Ovary (tissue), 9 donors: ENCODE data around the gene PGAP3. TPM values are rescaled to one million over a fixed set of nuclear protein-coding genes. Genes with fewer than 3 reads are reported as not detected.

ENCODE experiments used
- DNase-seq, 5 donors: peaks; one replicate each; pipeline ENCODE4 v3.0.0-alpha.2; 2019 to 2020
- H3K27ac ChIP-seq, 2 donors: fragments of 200-600 bp; one replicate each; pipeline versions ENCODE4 v1.5.1 to v1.8.0; 2019 to 2022
- H3K27me3 ChIP-seq: fragments of 200-600 bp; one replicate; pipeline ENCODE4 v1.8.0; 2022
- H3K36me3 ChIP-seq: fragments of 200-600 bp; sonication (generic); one replicate; pipeline ENCODE4 v1.5.1; 2019
- H3K4me1 ChIP-seq: one replicate; pipeline ENCODE4 v1.8.1; 2013; ENCODE audit warnings: mild to moderate bottlenecking, moderate library complexity; ENCODE audit not compliant: insufficient read depth
- H3K4me3 ChIP-seq: fragments of 200-600 bp; sonication (generic); one replicate; pipeline ENCODE4 v1.5.1; 2017
- H3K9me3 ChIP-seq, 2 donors: fragments of 200-600 bp in 1 of 2; sonication (generic) in 1 of 2; one replicate each; pipeline versions ENCODE4 v1.5.1 to v1.8.1; 2013 to 2019; ENCODE audit warnings: mild to moderate bottlenecking in 1 of 2, moderate library complexity in 1 of 2
- EP300 ChIP-seq: sonication (generic); formaldehyde crosslinking; IDR thresholded peaks from one replicate; pipeline ENCODE4 v1.6.1; 2017; ENCODE audit warnings: antibody characterized with exemption
- POLR2A ChIP-seq: fragments of 450-650 bp; IDR thresholded peaks from one replicate; pipeline ENCODE4 v1.6.1; 2017; ENCODE audit warnings: antibody characterized with exemption, mild to moderate bottlenecking, moderate library complexity
- WGBS, 3 donors: extraction: QIAGEN DNeasy Blood & Tissue Kit in 1 of 3; methylation state at CpG; one replicate each; pipeline versions ENCODE4 v1.1.5 to v1.1.7; 2013 to 2017; 5-methylcytosine and 5-hydroxymethylcytosine counted together
- intact Hi-C, 4 donors: fragments of 100-400 bp; cut with DNase I; formaldehyde crosslinking; loops; one replicate each; pipeline versions ENCODE4 v1.11.0 to v1.15.1; 2022 to 2023
- polyA plus RNA-seq, 2 donors: library from polyadenylated mRNA; stranded (reverse); fragments of 200-250 nt in 1 of 2; fragments of 350-450 nt in 1 of 2; fragmentation: Illumina TruSeq in 1 of 2; extraction: RNeasy Lipid Tissue Mini Kit (QIAGEN cat#74804) in 1 of 2; gene quantifications; one replicate each; pipeline ENCODE4 v1.2.3, GENCODE V29; 2013 to 2014
- total RNA-seq, 7 donors: library from RNA; depleted of rRNA in 2 of 7; stranded (reverse); fragments of >200 nt in 2 of 7; fragmentation: NEBNext Ultra II Directional in 3 of 7; extraction: Animal tissue kit (Norgen Biotek cat#: 25700) in 3 of 7; gene quantifications; one replicate each; pipeline versions ENCODE4 v1.1.0 to v1.2.4, GENCODE V29; 2016 to 2023
- TF ChIP-seq, protein P1 (sequence below), 3 donors: fragments of 450-650 bp in 2 of 3; fragments of 200-600 bp in 1 of 3; IDR thresholded peaks; one replicate each; pipeline versions ENCODE4 v1.5.1 to v1.8.0; 2016 to 2022; ENCODE audit warnings: antibody characterized with exemption in 3 of 3, mild to moderate bottlenecking in 1 of 3
- donor health status: DM: no; HTN: no; CAD: no; lungs with moderate emphysema.
- donor health status: DM: no; HTN: no; CAD: no.
- donor health status: Bipolar disorder and iron deficiency.
- donor health status: DM: yes; HTN: yes; CAD: no.
- donor health status: DM: no; HTN: no; CAD: no.
- donor health status: DM: yes; HTN: yes; CAD: no.

Gene PGAP3
- total and polyA plus RNA-seq, 9 donors, result 7.9 to 31.3 (median 19.6) TPM

GRCh38 chr17:39655105-39655504 lies 32.8 kb downstream of the PGAP3 start:
- intact Hi-C loops, result no loop called here
- Histone ChIP-seq H3K4me1 (peaks cover 11% of the 10 kb centered on the region), H3K9me3 (no peaks in the 10 kb centered on the region), H3K4me3 (no peak overlapping the region), H3K27me3 (no peaks in the 10 kb centered on the region), H3K36me3 (no peaks in the 10 kb centered on the region), H3K27ac (no peak overlapping the region)
- WGBS, 3 donors, result 86 to 92% (median 91%) methylated on average over 2 of the region's 2 CpGs
- no peak for DNase-seq
- TF ChIP-seq POLR2A (no peak), EP300 (no peak)
- TF ChIP-seq, protein P1, sequence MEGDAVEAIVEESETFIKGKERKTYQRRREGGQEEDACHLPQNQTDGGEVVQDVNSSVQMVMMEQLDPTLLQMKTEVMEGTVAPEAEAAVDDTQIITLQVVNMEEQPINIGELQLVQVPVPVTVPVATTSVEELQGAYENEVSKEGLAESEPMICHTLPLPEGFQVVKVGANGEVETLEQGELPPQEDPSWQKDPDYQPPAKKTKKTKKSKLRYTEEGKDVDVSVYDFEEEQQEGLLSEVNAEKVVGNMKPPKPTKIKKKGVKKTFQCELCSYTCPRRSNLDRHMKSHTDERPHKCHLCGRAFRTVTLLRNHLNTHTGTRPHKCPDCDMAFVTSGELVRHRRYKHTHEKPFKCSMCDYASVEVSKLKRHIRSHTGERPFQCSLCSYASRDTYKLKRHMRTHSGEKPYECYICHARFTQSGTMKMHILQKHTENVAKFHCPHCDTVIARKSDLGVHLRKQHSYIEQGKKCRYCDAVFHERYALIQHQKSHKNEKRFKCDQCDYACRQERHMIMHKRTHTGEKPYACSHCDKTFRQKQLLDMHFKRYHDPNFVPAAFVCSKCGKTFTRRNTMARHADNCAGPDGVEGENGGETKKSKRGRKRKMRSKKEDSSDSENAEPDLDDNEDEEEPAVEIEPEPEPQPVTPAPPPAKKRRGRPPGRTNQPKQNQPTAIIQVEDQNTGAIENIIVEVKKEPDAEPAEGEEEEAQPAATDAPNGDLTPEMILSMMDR (IDR thresholded peaks at IDR 0.05), result no peak

DNA sequence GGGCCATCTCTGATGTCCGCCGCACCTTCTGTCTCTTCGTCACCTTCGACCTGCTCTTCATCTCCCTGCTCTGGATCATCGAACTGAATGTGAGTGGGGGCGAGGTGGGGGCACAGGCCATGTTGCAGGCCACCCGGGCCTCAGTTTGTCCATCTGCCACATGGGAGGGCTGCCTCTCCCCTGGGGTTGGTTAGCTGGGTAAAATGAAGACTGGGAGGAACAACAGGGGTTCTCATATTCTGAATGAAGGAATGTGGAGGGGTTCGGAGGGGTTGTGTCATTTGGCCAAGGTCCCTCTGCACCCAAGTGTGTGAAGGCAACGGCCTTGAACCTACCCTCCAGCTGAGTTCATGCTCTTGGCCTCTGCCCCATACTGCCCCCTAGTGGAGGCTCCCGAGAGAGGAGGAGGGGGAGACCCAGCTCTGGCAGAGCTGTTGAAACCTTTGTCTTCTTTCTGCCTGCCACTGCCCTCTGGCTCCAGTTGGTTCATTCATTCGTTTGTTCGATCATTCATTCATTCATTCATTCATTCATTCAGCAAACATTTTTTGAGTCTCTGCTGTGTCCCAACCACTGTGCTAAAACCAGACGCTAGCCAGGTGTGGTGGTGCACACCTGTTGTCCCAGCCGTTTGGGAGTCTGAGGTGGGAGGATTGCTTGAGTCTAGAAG lies 34.1 kb downstream of the PGAP3 start:
- no peaks in the 10 kb centered on the region for H3K9me3 ChIP-seq
- WGBS, 3 donors, result 63 to 66% (median 64%) methylated on average over 14 of the region's 14 CpGs
- no peak overlapping the region for H3K27ac ChIP-seq
- TF ChIP-seq, protein P1 (IDR thresholded peaks at IDR 0.05), result peak in 2 of 3 donors; percentile 12
- TF ChIP-seq EP300, result no peak
- H3K4me1 ChIP-seq, result peaks cover 8% of the 10 kb centered on the region
- H3K27me3 ChIP-seq, result no peaks in the 10 kb centered on the region
- DNase-seq, result peak in 3 of 5 donors; percentile 50 to 61 (median 57)
- intact Hi-C loops, result no loop called here
- no peak overlapping the region for H3K4me3 ChIP-seq
- no peaks in the 10 kb centered on the region for H3K36me3 ChIP-seq

GRCh38 chr17:39653316-39653661 lies 34.6 kb downstream of the PGAP3 start:
- Histone ChIP-seq H3K36me3 (no peaks in the 10 kb centered on the region), H3K9me3 (no peaks in the 10 kb centered on the region), H3K4me1 (peaks cover 8% of the 10 kb centered on the region), H3K4me3 (no peak overlapping the region), H3K27ac (no peak overlapping the region), H3K27me3 (no peaks in the 10 kb centered on the region)
- no peak for DNase-seq
- intact Hi-C loops, result no loop called here
- WGBS, 3 donors, result 82 to 83% (median 83%) methylated on average over 10 to 12 of the region's 12 CpGs
- TF ChIP-seq EP300 (no peak), POLR2A (no peak)
- TF ChIP-seq, protein P1 (IDR thresholded peaks at IDR 0.05), result no peak

DNA sequence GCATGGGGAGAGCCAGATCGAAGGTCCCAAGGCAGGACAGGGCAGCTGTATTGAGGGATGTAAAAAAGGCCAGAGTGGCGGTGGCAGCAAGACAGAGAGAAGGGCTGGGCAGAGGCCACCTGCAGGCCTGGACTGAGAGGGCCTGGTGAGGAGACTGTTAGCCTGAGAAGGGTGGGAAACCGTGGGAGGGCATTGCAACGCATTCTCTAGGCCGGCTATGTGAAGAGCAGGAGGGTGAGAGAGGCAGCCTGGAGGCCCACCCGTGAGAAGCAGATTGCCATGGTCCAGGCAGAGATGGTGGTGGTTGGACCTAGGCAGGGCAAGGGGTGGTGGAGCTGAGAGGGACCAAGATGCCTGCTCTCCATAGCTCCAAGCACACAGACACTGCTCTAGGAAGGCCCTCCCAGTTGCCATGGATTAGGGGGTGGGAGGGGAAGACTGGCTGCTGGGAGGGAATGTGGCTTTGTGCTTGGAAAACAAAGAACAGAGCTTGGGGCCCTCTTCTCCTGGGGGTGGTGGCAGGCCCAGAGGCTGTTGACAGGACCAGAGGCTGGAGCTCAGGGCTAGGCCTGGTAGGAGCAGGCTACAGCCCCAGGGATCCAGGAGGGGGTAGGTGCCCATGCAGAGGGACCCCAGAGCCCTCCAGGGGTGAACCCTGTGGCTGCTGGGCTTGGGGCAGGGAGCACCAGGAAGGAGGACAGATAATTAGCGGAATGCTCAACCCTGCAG lies 35.1 kb downstream of the PGAP3 start:
- no peak overlapping the region for H3K27ac ChIP-seq

More for the DNA sequence above, 35.1 kb downstream of the PGAP3 start:
- 49 to 58% (median 58%) methylated on average over 7 of the region's 7 CpGs for WGBS, 3 donors
- no peak for DNase-seq
- Histone ChIP-seq H3K27me3 (no peaks in the 10 kb centered on the region), H3K36me3 (no peaks in the 10 kb centered on the region), H3K4me1 (peaks cover 8% of the 10 kb centered on the region), H3K9me3 (no peaks in the 10 kb centered on the region), H3K4me3 (no peak overlapping the region)
- TF ChIP-seq EP300 (no peak), POLR2A (no peak)
- TF ChIP-seq, protein P1 (IDR thresholded peaks at IDR 0.05), result no peak
- intact Hi-C loops, result no loop called here
